ENCODE measurements around the gene LTC4S. TPM values are rescaled to one million over a fixed set of nuclear protein-coding genes. Genes with fewer than 3 reads are reported as not detected.

LTC4S gene
- total RNA-seq, 1 donor from 2014 or later: 12.8 TPM

- intact Hi-C loops (cut with DNase I): no loop called here
- no peak for DNase-seq (ENCODE audit: low spot score)
Measured at GRCh38 chr5:179836225-179837019, 42.6 kb downstream of the LTC4S start.

- intact Hi-C loops (cut with DNase I): no loop called here
- no peak for DNase-seq (ENCODE audit: low spot score)
Measured at GRCh38 chr5:179837076-179838011, 43.6 kb downstream of the LTC4S start.

GRCh38 chr5:179839328-179840256 is 45.8 kb downstream of the LTC4S start:
- intact Hi-C loops (cut with DNase I): no loop called here

GRCh38 chr5:179840321-179840720 is 46.5 kb downstream of the LTC4S start:
- DNase-seq (ENCODE audit: low spot score): no peak
- intact Hi-C loops (cut with DNase I): no loop called here

More at GRCh38 chr5:179839328-179840256, 45.8 kb downstream of the LTC4S start:
- DNase-seq (ENCODE audit: low spot score): no peak

GRCh38 chr5:179840766-179841165 is 47.0 kb downstream of the LTC4S start:
- no peak for DNase-seq (ENCODE audit: low spot score)
- intact Hi-C loops (cut with DNase I): no loop called here

GRCh38 chr5:179841621-179842020 is 47.8 kb downstream of the LTC4S start:
- intact Hi-C loops (cut with DNase I): no loop called here
- no peak for DNase-seq (ENCODE audit: low spot score)

Small RNAs within 50 kb of the gene (microRNA-seq; reads per million reads assigned to microRNA genes)
- 1.3 reads per million for gene MIR1229

Other genes starting within 250 kb of the LTC4S start
- 24.7 TPM for gene RUFY1, start 243.4 kb upstream of the LTC4S start, total RNA-seq
- gene HNRNPH1, start 170.3 kb upstream of the LTC4S start, total RNA-seq: 222 TPM
- gene CBY3, start 113.0 kb upstream of the LTC4S start, total RNA-seq: not detected
- gene CANX, start 95.0 kb upstream of the LTC4S start, total RNA-seq: 542 TPM
- 13.2 TPM for gene MAML1, start 61.2 kb upstream of the LTC4S start, total RNA-seq
- gene MGAT4B, start 12.9 kb downstream of the LTC4S start, total RNA-seq: 160 TPM
- gene SQSTM1, start 26.9 kb downstream of the LTC4S start, total RNA-seq: 372 TPM
- gene MRNIP, start 64.8 kb downstream of the LTC4S start, total RNA-seq: 15.3 TPM
- 41.3 TPM for gene TBC1D9B, start 113.9 kb downstream of the LTC4S start, total RNA-seq